ENCODE data around the gene DAPK1. TPM values are rescaled to one million over a fixed set of nuclear protein-coding genes. Genes with fewer than 3 reads are reported as not detected.

The DAPK1 gene
- total RNA-seq, 2 donors from 2014 or later = 39.1 to 40.6 TPM

DNA sequence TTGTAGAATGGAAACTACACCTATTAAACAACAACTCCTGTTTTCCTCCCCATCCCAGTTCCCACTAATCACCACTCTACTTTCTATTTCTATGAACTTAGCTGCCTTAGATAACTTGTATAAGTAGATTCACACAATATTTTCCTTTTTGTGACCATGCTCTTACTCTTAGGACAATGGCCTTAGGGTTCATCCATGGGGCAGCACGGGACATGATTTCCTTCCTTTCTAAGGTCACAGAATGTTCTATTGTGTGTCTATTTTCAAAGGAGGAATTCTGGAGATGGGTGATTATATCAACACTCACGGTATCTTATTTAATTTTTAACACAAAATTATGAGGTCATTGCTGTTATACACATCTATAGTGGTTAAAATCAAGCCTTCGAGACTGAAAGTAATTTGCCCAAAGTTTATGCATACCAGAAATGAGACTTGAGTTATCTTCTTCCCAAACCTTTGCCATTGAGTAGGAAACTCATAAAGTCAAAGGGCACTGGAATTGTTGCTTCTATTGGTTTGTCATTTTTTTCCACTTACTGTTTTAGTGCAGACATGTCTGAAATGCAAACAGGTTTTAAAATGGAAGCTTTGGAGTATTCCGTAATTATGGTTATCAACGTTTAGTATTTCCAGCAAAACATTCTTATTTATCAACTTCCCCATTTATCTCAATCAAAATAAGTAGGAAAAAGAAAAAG, 251.8 kb downstream of the DAPK1 start:
- Histone ChIP-seq H3K9me3 (no peaks in the 10 kb centered on the region), H3K27me3 (replicated peaks; ENCODE audit: insufficient read depth) (no peaks in the 10 kb centered on the region), H3K36me3 (no peaks in the 10 kb centered on the region), H3K27ac (no peak overlapping the region), H3K4me3 (no peak overlapping the region), H3K4me1 (ENCODE audit: control insufficient read depth in 1 of 2, low read depth in 2 of 2) (no peaks in the 10 kb centered on the region)
- DNase-seq (ENCODE audit: low spot score) (no peak), ATAC-seq (ENCODE audit: insufficient number of reproducible peaks, low FRiP score, low read depth) (no peak)
- TF ChIP-seq, protein P1, sequence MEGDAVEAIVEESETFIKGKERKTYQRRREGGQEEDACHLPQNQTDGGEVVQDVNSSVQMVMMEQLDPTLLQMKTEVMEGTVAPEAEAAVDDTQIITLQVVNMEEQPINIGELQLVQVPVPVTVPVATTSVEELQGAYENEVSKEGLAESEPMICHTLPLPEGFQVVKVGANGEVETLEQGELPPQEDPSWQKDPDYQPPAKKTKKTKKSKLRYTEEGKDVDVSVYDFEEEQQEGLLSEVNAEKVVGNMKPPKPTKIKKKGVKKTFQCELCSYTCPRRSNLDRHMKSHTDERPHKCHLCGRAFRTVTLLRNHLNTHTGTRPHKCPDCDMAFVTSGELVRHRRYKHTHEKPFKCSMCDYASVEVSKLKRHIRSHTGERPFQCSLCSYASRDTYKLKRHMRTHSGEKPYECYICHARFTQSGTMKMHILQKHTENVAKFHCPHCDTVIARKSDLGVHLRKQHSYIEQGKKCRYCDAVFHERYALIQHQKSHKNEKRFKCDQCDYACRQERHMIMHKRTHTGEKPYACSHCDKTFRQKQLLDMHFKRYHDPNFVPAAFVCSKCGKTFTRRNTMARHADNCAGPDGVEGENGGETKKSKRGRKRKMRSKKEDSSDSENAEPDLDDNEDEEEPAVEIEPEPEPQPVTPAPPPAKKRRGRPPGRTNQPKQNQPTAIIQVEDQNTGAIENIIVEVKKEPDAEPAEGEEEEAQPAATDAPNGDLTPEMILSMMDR (IDR thresholded peaks at IDR 0.05) = no peak

DNA sequence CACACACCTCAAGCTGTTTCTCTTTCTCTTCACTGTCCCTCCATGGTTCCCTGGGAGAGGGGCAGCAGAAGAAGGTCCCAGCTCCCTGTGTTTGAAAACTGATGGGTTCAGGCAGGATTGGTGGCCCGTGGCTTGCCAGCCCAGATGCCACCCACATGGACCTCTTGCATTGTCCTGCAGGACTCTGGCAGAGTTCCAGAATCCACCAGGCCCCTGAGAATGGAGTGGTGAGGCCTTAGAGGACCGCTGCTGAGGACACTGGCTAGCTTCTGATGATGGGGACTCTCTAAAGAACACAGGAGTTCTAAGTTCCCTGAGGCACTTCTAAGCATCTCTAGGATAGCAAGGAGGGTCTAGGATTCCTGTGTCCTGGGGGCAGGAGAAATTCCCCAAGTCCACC, 253.1 kb downstream of the DAPK1 start:
- Histone ChIP-seq H3K27me3 (replicated peaks; ENCODE audit: insufficient read depth) (no peaks in the 10 kb centered on the region), H3K27ac (no peak overlapping the region), H3K9me3 (no peaks in the 10 kb centered on the region), H3K4me1 (ENCODE audit: control insufficient read depth in 1 of 2, low read depth in 2 of 2) (no peaks in the 10 kb centered on the region), H3K4me3 (no peak overlapping the region), H3K36me3 (no peaks in the 10 kb centered on the region)
- ATAC-seq (ENCODE audit: insufficient number of reproducible peaks, low FRiP score, low read depth) (no peak), DNase-seq (ENCODE audit: low spot score) (no peak)
- TF ChIP-seq, protein P1 (IDR thresholded peaks at IDR 0.05) = no peak

DNA sequence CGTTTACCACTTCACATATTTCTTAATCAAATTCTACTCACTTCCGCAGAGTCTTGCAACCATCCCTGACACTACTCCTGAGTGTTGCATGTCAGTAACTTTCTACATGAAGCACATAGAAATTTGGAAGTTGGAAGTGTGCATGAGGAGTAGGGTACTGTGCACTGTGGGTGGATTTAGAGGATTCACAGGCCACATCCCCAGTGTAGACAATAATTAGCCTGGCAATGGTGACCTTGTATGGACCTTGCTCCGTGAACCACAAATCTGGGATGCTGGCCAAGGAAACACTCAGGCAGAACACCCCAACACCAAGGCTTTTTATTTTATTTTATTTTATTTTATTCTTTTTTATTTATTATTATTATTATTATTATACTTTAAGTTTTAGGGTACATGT, 253.8 kb downstream of the DAPK1 start:
- Histone ChIP-seq H3K27me3 (replicated peaks; ENCODE audit: insufficient read depth) (no peaks in the 10 kb centered on the region), H3K9me3 (no peaks in the 10 kb centered on the region), H3K4me1 (ENCODE audit: control insufficient read depth in 1 of 2, low read depth in 2 of 2) (no peaks in the 10 kb centered on the region), H3K36me3 (no peaks in the 10 kb centered on the region), H3K4me3 (no peak overlapping the region), H3K27ac (no peak overlapping the region)
- DNase-seq (ENCODE audit: low spot score) (no peak), ATAC-seq (ENCODE audit: insufficient number of reproducible peaks, low FRiP score, low read depth) (no peak)
- TF ChIP-seq, protein P1 (IDR thresholded peaks at IDR 0.05) = no peak

DNA sequence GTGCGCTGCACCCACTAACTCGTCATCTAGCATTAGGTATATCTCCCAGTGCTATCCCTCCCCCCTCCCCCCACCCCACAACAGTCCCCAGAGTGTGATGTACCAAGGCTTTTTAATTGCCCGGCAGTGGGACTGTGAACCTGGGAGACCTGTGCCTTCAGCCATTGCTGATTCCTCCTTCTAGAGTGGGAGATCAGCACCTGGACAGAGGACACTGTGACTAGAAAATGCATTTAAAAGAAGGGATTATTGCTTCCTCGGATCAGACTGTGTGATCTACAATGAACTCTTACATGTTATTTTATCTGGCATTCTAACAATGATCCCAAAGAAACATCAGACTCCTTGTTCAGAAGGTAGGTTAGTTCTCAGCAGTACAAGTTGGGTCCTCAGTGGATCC, 254.2 kb downstream of the DAPK1 start:
- Histone ChIP-seq H3K27ac (no peak overlapping the region), H3K36me3 (no peaks in the 10 kb centered on the region), H3K4me1 (ENCODE audit: control insufficient read depth in 1 of 2, low read depth in 2 of 2) (no peaks in the 10 kb centered on the region), H3K4me3 (no peak overlapping the region), H3K9me3 (no peaks in the 10 kb centered on the region), H3K27me3 (replicated peaks; ENCODE audit: insufficient read depth) (no peaks in the 10 kb centered on the region)
- no peak for DNase-seq (ENCODE audit: low spot score)
- ATAC-seq (ENCODE audit: insufficient number of reproducible peaks, low FRiP score, low read depth) = no peak
- TF ChIP-seq, protein P1 (IDR thresholded peaks at IDR 0.05) = no peak

DNA sequence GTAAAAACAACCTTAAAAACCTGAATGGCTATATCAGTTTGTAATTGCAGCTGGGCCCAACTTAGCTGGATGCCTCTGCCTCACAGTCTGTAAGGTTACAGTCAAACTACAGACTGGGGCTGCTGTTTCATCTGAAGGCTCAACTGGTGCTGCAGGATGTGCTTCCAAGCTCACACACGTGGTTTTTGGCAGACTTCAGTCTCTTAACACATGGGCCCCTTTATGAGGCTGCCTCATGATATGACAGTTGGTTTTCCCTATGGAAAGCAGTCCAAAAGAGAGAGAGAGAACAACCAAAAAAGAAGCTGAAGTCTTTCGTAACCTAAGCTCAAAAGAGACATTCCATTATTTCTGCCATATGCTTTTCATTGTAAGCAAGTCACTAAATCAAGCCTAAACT, 255.6 kb downstream of the DAPK1 start:
- no peaks in the 10 kb centered on the region for H3K9me3 ChIP-seq
- H3K4me3 ChIP-seq = no peak overlapping the region
- no peak for ATAC-seq (ENCODE audit: insufficient number of reproducible peaks, low FRiP score, low read depth)
- no peak for DNase-seq (ENCODE audit: low spot score)
- no peaks in the 10 kb centered on the region for H3K27me3 ChIP-seq (replicated peaks; ENCODE audit: insufficient read depth)
- no peaks in the 10 kb centered on the region for H3K4me1 ChIP-seq (ENCODE audit: control insufficient read depth in 1 of 2, low read depth in 2 of 2)
- TF ChIP-seq, protein P1 (IDR thresholded peaks at IDR 0.05) = no peak
- H3K36me3 ChIP-seq = no peaks in the 10 kb centered on the region
- no peak overlapping the region for H3K27ac ChIP-seq

Other genes starting within 250 kb of the DAPK1 start
- gene CTSL, start 228.3 kb downstream of the DAPK1 start, total RNA-seq = 100 to 1,000 TPM in 1 of 2 donors, 10 to 100 TPM in 1; 94.5 to 274 TPM